ENCODE measurements around the gene CAPN6. TPM values are rescaled to one million over a fixed set of nuclear protein-coding genes. Genes with fewer than 3 reads are reported as not detected.

Gene CAPN6
- total and polyA plus RNA-seq, 10 of the 15 experiments (the other 5 are each of a cell fraction or from before 2014, with no cell fraction given) = not detected

DNA sequence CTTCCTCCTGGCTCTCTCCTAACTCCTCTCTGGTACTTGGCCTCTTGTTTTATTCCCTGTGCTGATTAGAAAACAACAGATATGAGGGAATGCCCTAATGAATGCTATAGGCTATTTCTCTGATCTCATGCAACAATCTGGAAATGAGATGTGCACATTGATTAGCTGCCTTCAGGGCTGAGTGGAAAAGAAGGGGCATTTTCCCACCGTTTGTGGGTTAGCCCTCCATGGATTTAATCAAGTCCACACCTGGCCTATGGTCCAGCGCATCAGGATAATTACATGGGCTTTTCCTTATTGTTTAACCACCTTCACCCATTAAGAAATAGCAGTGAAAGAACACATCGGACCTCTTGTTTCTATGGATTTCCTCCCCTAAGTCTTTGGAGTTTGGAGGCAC is 70.0 kb downstream of the CAPN6 start:
- POLR2A ChIA-PET = no interaction called here
- no peak for ATAC-seq

More for the DNA sequence above, 70.0 kb downstream of the CAPN6 start:
- WGBS (ENCODE audit: insufficient coverage, insufficient replicate concordance, low lambda C conversion rate, missing lambda C conversion rate) = 34% methylated on average over 3 of the region's 3 CpGs
- H3K4me2 ChIP-seq (ENCODE audit: control insufficient read depth, insufficient read depth) = no peak overlapping the region
- ChIA-PET SMC1A (ENCODE audit: uncharacterized antibody, unreplicated experiment) (interaction anchor here (0.7 to 1.5 kb wide), 2 partner anchors 10 to 44 kb away, joined by 3 read pairs; no protein-coding TSS in a partner anchor), RAD21 (ENCODE audit: unreplicated experiment) (no interaction called here), CTCF (no interaction called here)
- no TSS peak for BruUV-seq (replicated peaks)
- H2AFZ ChIP-seq (ENCODE audit: control insufficient read depth, low read depth, low read length) = no peak overlapping the region
- FAIRE-seq = no peak
- H3K9me3 ChIP-seq (replicated peaks; ENCODE audit: control insufficient read depth, insufficient read depth, low read length) = no peaks in the 10 kb centered on the region
- no peak overlapping the region for H3K27ac ChIP-seq (ENCODE audit: control insufficient read depth, insufficient read depth)
- H3K27me3 ChIP-seq (replicated peaks in 1 of 2; ENCODE audit: control insufficient read depth in 2 of 2, insufficient read depth in 2 of 2, low read length in 1 of 2) = no peaks in the 10 kb centered on the region; a peak in 1 of 4 replicates
- no peaks in the 10 kb centered on the region for H3K36me3 ChIP-seq (ENCODE audit: control insufficient read depth in 2 of 2, insufficient read depth in 2 of 2, low read length in 1 of 2)
- no peak overlapping the region for H3K4me3 ChIP-seq
- no peaks in the 10 kb centered on the region for H3K79me2 ChIP-seq (ENCODE audit: control insufficient read depth, insufficient read depth, low read length)
- intact Hi-C loops (cut with micrococcal nuclease; ENCODE audit: unreplicated experiment) (no loop called here), in situ Hi-C loops (cut with MboI) (no loop called here)
- TF ChIP-seq RBBP5 (conservative IDR thresholded peaks at IDR 0.05) (no peak), RAD21 (IDR thresholded peaks at IDR 0.05; ENCODE audit: insufficient read depth, low read depth, low read length) (no peak), PAX8 (IDR thresholded peaks at IDR 0.05) (no peak), SMAD5 (IDR thresholded peaks at IDR 0.05; ENCODE audit: low read depth) (no peak), MEF2A (IDR thresholded peaks at IDR 0.05; ENCODE audit: insufficient read depth, low read depth, low read length) (no peak)
- TF ChIP-seq, protein P1, sequence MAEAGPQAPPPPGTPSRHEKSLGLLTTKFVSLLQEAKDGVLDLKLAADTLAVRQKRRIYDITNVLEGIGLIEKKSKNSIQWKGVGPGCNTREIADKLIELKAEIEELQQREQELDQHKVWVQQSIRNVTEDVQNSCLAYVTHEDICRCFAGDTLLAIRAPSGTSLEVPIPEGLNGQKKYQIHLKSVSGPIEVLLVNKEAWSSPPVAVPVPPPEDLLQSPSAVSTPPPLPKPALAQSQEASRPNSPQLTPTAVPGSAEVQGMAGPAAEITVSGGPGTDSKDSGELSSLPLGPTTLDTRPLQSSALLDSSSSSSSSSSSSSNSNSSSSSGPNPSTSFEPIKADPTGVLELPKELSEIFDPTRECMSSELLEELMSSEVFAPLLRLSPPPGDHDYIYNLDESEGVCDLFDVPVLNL (IDR thresholded peaks at IDR 0.05; ENCODE audit: low read depth, low read length) = no peak
- TF ChIP-seq, protein P2, sequence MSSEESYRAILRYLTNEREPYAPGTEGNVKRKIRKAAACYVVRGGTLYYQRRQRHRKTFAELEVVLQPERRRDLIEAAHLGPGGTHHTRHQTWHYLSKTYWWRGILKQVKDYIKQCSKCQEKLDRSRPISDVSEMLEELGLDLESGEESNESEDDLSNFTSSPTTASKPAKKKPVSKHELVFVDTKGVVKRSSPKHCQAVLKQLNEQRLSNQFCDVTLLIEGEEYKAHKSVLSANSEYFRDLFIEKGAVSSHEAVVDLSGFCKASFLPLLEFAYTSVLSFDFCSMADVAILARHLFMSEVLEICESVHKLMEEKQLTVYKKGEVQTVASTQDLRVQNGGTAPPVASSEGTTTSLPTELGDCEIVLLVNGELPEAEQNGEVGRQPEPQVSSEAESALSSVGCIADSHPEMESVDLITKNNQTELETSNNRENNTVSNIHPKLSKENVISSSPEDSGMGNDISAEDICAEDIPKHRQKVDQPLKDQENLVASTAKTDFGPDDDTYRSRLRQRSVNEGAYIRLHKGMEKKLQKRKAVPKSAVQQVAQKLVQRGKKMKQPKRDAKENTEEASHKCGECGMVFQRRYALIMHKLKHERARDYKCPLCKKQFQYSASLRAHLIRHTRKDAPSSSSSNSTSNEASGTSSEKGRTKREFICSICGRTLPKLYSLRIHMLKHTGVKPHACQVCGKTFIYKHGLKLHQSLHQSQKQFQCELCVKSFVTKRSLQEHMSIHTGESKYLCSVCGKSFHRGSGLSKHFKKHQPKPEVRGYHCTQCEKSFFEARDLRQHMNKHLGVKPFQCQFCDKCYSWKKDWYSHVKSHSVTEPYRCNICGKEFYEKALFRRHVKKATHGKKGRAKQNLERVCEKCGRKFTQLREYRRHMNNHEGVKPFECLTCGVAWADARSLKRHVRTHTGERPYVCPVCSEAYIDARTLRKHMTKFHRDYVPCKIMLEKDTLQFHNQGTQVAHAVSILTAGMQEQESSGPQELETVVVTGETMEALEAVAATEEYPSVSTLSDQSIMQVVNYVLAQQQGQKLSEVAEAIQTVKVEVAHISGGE (CRISPR knock-in tag; IDR thresholded peaks at IDR 0.05) = no peak
- TF ChIP-seq, protein P3, sequence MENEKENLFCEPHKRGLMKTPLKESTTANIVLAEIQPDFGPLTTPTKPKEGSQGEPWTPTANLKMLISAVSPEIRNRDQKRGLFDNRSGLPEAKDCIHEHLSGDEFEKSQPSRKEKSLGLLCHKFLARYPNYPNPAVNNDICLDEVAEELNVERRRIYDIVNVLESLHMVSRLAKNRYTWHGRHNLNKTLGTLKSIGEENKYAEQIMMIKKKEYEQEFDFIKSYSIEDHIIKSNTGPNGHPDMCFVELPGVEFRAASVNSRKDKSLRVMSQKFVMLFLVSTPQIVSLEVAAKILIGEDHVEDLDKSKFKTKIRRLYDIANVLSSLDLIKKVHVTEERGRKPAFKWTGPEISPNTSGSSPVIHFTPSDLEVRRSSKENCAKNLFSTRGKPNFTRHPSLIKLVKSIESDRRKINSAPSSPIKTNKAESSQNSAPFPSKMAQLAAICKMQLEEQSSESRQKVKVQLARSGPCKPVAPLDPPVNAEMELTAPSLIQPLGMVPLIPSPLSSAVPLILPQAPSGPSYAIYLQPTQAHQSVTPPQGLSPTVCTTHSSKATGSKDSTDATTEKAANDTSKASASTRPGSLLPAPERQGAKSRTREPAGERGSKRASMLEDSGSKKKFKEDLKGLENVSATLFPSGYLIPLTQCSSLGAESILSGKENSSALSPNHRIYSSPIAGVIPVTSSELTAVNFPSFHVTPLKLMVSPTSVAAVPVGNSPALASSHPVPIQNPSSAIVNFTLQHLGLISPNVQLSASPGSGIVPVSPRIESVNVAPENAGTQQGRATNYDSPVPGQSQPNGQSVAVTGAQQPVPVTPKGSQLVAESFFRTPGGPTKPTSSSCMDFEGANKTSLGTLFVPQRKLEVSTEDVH (IDR thresholded peaks at IDR 0.05; ENCODE audit: low read depth, partially characterized antibody) = no peak
- TF ChIP-seq, protein P4, sequence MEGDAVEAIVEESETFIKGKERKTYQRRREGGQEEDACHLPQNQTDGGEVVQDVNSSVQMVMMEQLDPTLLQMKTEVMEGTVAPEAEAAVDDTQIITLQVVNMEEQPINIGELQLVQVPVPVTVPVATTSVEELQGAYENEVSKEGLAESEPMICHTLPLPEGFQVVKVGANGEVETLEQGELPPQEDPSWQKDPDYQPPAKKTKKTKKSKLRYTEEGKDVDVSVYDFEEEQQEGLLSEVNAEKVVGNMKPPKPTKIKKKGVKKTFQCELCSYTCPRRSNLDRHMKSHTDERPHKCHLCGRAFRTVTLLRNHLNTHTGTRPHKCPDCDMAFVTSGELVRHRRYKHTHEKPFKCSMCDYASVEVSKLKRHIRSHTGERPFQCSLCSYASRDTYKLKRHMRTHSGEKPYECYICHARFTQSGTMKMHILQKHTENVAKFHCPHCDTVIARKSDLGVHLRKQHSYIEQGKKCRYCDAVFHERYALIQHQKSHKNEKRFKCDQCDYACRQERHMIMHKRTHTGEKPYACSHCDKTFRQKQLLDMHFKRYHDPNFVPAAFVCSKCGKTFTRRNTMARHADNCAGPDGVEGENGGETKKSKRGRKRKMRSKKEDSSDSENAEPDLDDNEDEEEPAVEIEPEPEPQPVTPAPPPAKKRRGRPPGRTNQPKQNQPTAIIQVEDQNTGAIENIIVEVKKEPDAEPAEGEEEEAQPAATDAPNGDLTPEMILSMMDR (IDR thresholded peaks at IDR 0.05 in 2 of 3, conservative IDR thresholded peaks at IDR 0.05 in 1 of 3; ENCODE audit: control insufficient read depth in 2 of 3, extremely low read depth in 1 of 3, insufficient read depth in 1 of 3, low read depth in 3 of 3, low read length in 3 of 3) = no peak
- H3K4me1 ChIP-seq (ENCODE audit: control insufficient read depth, insufficient read depth, low read length) = no peaks in the 10 kb centered on the region
- H3K9ac ChIP-seq (ENCODE audit: control insufficient read depth, insufficient read depth, low read length) = no peak overlapping the region
- H4K20me1 ChIP-seq (ENCODE audit: control insufficient read depth, insufficient read depth) = no peaks in the 10 kb centered on the region
- DNase-seq (ENCODE audit: low read depth, low spot score) = no peak
